HG02610 (cell line): ENCODE results near the gene SESN1.

Source experiments
- ATAC-seq: cut with Tn5 transposase; IDR thresholded peaks from one replicate; pipeline ENCODE4 v1.9.1; 2021; ENCODE audit warnings: mild to moderate bottlenecking, moderate library complexity; ENCODE audit not compliant: unreplicated experiment

The SESN1 gene

DNA sequence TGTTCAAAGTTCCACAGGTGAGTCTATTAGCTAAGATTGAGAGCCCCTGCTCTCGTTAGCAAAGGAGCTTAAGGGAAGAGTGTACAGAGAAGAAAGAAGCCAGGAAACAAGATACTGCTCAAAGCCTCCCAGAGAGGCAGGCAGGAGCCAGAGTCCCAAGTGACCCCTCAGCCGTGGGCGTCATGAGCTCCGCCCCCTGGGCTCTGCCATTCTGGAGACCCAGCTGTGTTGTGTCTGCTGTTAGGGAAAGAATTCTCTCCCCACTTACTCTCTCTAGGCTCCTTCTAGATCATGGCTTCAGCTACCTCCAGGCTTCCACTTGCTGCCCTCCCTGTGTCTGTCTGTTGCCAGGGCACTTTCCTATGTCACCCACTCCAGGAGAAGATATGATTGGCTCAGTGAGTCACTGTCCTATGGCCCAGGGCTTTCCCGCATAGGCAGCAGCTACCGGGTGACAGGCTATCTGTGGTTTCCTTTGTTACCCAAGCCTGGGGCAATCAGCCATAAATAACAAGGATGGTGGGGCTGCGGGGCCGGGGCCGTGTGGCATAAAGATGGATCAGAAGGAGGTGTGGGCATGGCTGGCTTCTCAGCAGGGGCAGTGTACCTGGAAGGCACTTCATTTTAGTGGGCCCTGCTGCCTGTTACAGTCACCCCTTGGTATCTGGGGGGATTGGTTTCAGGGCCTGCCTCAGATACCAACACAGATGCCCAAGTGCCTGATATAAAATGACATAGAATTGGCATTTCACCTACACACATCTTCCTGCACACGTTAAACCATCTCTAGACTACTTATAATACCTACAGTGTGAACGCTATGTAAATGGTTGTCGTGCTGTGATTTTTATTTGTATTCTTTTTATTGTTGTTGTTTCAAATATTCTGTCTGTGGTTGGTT lies 127.5 kb downstream of the SESN1 start:
- no peak for ATAC-seq

DNA sequence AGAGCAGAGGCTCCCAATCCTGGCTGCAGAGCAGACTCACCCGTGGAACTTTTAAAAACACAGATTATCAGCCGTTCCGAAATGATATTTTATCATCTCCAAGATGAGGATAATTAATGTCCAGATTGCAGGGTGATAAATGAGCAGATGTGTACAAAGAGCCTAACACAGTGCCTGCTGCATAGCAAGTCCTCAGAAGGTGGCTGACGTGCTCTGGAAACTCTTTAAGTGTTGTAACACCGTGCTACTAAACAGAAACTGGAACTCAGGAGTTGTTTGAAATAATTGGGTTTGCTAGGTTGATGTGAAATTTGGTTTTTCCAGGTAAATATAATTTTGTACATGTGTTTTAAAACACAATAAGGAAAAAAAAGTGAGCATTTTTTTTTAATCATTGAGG lies 128.4 kb downstream of the SESN1 start:
- no peak for ATAC-seq

DNA sequence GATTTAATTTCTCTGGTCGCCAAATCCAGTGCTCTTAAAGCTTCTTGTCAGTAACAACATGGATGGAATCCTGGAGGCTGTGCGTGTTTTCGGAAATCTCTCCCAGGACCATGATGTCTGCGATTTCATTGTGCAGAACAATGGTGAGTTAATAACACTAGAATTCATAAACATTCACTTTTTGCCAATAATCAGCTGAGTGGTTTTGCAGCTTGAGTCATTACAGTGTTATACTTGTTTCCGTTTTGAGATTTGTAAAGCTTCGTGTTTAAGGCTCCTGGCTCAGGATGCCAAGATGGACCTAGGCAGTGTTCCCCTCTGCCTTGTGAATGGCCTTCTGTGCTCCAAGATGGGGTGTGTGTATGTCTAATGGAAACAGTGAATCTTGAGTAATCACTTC lies 132.7 kb downstream of the SESN1 start:
- no peak for ATAC-seq

DNA sequence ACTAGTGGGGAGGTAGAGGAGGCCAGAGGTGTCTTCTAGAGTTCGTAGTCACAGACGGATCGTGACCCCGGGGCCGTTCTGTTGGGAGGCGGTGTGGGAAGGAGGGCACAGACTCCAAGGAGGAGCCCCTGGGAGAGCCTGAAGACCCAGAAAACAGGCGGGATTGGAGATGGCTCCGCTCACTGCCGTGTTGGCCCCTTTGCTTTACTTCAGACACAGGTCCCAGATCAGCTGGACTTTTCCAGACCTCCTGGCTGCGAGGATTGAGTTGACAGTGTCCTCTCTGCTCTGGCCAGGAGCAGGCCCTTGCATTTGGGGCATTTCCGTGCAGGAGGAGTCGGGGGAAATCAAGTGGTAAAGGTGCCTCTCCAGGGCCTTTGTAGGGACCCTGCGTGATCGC lies 133.6 kb downstream of the SESN1 start:
- ATAC-seq: no peak

DNA sequence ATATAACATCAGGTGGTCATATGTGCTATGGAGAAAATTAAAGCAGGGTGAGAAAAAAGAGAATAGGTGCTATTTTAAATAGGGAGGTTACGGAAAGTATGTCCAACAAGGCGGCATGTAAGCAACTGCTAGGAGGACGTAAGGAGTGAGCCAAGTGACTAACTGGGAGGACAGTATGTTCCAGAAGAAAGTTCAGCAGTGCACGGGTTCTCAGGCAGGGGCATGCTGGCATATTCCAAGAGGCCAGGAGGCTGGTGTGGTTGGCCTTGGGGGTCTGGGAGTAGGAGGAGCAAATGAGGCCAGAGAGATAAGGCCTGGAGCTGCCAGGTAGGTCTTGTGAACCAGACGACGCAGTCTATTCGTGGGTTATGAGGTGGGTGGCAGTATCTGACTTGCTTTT lies 134.0 kb downstream of the SESN1 start:
- ATAC-seq: no peak

DNA sequence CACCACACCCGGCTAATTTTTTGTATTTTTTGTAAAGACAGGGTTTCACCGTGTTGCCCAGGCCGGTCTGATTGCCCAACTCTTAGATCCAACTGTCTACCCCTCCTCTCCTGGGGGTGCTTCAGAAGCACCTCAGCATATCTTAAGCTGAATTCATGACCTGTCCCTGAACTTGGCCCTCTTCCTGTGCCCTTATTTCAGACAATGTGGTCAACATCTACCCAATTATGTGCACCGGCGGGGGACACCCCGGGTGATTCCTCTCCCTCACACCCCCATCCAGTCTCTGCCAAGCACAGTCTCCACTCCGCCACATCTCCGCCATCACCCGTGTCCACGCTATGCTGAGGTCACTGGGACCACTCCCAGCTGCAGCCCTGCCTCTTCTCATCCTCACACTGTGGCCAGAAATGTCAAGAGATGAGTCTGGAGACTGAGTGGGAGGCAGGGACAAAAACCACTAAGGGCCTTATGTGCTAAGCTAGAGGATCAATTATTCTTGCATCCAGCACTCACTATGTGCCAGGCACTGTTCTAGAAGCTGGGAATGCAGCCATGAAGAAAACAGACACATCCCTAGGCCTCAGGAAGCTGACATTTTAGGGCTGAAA lies 134.6 kb downstream of the SESN1 start:
- no peak for ATAC-seq

DNA sequence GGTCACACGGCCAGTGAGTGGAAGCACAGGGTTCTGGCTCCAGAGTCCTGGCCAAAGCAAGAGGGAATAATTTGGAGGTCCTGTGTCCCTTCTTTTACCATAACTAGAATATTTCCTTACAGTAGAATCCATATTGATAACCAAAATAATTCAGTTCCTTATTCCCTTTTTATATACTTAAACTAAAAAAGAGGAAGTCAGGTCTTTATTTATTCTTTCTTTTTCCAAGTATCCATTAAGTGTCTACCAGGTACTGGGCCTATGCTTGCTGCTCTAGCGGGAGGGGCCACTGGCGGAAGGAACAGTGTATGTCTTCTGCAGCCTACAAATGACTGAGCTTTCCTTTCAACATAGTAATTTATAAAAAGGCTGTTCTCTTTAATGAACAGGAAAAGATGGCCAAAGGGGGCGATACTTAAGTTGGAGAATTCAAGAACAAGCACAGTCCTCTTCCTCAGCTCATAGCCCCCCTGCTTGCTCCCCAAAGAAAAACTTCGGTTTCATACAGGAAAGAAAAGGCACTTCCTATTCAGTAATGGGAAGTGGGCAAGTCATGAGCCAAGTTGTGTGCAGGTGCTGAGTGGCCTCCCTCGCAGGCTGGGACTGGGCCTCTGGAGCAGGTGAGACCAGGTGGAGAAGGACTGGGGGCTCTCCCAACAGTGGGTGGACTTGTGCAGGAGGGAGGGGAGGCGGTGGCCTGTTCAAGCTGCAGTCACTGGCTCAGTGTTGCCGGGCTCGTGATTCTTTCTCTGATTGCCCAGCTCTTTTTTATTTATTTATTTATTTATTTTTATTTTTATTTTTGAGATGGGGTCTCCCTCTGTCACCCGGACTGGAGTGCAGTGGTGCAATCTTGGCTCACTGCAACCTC lies 135.5 kb downstream of the SESN1 start:
- ATAC-seq: no peak

DNA sequence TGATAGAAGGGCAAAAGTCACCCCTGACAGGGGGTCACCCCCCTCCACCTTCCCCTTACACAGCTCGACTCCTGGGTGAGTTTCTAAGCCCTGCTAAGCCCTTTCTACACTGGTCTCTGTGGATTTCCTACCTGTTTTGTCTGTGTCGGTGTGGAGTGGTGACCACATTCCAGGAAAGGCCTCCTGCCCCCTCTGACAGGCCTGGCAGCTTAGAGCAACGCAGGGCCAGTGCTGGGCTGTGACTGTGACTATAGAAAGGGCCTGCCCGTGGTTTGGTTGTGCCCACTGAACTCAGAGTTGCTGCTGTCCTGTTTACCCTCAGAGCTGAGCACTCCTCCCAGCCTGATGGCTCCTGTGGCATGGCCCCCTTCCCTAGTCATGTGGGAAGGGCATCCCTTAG lies 137.4 kb downstream of the SESN1 start:
- ATAC-seq: no peak

DNA sequence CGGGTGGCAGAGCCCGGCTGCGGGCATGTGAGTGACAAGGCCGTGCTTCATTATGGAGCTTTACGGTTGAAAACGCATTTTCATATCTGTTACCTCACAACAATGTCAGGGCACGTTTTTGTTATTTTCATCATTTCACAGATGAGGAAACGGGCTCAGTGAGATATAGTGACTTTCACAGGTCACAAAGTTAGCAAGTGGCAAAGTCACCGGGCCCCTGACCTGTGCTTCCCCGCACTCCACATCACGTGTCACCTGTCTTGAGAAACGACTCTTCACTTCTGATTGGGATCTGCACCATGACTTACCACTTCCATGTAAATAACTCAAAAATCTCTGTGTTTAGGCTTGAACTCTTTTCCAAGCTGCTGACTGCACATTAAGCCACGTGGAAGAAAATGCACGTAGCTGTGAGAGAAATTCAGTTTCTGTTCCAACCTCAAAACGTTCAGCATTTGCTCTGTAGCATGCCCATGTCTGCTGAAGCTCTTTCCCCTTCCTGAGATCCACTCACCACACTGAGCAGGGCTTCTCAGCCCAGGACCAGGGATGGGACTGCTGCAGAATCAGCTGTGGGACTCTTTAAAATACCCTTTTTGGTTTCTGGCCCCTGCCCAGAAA lies 139.2 kb downstream of the SESN1 start:
- ATAC-seq: no peak

DNA sequence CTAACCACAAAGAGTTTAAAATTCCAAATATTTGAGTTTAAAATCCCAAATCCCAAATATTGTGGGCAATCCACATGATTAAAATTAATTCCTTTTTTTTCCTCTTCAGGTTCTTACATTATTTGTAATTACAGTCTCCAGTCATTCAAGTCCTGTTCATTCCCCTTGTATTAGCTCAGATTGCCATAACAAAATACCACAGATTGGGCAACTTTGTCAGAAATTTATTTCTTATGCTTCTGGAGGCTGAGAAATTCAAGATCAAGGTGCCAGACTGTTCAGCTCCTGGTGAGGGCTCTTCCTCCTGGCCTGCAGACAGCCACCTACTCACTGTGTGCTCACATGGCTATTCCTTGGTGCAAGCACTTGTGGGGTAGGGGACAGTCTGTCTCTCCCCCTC lies 141.0 kb downstream of the SESN1 start:
- ATAC-seq: no peak

DNA sequence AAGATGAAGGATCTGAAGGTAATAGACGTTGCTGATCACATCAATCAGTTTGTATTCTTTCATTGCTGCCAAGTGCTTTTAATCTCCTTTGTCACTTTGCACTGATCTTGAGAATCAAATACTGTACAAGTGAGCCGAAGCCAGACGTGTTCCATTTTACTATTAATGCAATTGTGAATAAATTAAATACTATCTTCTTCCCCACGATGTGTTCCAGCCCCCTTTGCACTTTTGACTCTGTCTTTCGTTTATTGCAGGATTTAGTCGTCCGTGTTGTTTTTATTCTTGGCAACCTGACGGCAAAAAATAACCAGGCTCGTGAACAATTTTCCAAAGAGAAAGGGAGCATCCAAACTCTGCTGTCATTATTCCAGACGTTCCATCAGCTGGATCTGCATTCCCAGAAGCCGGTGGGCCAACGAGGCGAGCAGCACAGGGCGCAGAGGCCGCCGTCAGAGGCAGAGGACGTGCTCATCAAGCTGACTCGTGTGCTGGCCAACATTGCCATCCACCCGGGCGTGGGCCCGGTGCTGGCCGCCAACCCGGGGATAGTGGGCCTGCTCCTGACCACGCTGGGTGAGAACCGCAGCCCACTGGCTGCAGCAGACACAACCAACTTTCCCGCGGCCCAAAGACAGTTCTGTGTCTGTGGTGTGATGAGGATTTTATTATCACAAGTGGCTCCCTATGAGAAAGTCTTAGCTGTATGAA lies 141.7 kb downstream of the SESN1 start:
- no peak for ATAC-seq

DNA sequence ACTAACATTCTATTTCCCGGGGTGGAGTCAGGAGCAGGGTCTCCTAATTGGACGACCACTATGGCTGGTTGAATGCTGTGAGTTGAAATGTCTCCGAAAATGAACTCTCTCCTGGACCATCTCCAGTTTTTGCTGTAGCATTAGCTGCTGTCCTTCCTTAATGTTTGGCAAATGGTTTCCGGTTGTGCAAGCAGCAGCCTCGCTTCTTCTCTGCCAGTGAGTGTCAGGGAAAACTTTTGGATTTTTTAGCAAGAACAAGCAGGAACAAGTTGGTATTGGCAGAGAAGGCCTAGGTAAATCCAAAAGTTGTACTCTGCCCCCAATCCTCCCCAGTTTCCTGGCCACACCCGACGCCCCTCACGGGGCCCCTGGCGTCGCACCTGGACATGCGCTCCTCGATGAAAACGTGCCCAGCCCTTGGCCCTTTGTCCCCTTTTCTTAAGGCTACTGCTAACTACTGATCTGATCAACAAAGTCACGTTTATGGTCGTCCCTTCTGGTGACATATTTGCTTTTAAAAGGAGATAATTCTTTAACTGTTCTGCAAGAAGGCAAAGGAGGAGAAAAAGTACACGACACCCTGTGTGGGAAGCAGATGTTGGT lies 143.2 kb downstream of the SESN1 start:
- ATAC-seq: no peak

DNA sequence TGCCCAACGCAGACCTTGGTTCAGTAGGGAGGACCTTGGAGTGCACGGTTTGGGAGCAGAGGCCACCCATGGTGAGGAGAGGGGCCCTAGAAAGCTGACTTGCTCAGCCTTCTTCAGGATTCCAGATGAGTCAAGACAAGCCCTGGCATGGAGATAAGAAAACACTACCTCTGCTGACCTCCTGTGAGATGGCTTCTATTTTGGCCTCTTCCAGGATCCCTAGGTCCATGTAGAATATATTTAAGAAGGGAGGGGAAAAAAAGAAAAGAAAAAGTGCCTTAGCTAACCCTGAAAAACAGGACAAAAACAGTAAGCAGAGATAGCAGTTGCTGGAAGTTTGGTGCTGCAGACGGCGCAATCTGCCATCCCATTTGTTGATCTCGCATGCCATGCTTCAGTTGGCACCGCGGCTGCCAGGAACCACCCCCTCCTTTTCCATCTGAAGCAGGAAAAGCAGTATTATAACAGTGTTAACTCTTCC lies 146.4 kb downstream of the SESN1 start:
- ATAC-seq: no peak

DNA sequence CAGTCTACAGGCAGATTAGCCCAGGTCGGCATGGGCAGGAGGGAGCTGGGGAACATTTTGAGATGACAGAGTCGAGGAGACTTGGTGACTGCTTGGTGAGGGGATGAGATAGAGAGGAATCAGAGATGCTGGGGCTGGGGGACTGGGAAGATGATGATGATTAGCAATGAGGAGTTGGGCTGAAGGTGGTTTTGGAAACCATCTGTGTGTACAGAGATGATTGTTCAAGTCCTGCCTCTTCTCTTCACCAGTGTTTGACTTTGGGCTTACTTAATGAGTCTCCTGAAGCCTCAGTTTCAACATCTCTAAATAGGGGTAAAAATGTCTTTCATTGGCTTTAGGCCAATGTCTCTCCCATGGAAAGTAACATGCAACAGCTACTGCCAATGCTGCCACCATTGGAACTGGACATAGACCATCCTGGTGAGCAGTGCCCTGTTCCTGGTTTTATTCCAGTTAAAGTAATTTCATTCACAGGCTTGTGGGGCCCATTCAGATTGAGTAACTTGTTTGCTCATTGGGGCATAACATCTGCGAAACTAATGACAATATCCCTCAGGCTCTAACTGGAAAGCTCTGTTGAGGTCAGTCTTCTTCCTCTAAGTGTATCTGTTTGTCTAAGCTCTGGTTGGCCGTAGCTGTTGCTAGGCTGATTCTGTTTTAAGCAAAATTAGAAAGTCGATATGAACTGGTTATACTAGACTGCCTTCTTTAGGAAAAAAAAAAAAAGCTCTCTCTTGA lies 147.4 kb downstream of the SESN1 start:
- ATAC-seq: no peak

DNA sequence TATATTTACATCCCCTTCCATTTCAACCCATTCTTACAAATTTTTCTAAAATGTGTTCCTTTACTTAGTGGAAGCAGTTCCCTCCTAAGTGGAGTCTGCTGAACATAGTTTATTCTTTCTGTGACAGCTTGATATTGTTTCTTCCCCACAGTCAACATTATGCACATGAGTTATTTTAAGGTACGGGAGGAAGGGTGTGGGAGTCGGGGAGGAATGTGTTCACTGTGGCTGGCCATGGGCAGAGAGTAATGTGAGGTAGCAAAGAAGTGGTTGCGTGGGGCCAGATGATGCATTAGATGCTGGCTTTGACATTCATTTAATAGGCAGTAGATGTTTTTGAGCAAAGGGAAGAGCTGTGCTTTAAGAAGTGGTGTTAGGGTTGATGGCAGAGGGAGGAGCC lies 148.0 kb downstream of the SESN1 start:
- no peak for ATAC-seq

DNA sequence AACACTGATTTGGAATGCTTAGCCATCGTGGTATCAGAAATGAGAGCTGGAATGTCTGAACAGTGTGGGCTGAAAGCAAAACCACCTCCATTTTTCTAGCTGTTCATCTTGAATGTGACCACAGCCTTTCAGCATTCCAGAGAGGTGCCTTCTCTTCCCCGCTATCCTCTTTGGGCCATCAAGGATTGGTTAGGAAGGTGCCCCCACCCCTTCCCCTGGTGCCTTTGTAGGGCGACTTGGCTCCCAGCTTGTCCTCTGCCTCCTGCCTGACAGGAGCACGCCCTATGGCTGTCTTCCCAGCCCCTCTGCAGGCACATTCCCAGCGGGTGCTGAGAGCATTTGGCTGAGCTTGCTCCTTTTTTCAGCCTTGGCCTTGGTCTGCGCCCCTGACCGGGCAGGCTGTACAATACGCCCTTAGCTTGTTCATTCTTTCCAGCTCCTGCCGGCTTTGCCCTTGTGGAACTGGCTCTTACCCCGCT lies 148.9 kb downstream of the SESN1 start:
- no peak for ATAC-seq

DNA sequence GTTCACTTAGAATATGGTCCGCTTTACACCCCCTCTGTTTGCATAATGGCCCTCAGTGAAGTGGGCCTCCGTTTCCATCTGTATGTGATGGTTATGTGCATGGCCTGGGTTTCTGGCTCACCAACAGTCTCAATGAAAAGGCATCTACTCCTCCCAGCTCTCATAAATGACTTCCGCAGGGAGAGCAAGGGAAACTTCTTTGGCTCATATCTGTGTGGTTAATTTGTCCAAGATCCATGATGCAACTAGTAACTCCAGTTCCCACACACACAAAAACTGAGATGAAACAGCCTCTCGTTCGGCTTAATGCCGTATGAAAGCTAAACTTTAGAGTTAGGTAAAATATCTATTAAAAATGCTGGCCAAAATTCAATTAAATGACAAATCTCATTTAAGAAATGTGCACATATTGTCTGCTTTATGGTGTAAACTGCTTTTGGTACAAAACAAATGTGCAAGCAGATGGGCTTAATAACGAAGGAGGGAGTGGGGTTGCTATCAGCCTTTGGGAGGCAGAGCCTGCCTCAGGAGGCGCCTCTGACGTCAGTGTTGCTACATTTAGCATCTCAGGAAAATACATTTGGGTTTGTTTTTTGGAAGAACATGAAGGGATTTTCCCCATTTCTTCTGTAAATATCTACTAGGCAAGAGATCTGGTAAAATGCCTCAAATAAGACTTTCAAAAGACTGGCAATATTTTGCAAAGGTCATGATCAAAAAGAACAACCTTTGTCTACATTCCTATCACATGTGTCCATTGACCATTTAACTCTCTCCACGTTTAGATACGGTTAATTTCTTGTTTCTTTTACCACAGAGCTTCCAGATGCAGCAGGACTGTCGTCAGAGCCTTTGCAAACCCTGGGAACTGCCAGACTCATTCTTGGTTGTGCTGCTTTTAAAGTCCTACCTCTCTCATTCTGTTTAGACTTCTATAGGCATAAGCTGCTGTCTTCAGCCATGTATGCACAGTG lies 149.7 kb downstream of the SESN1 start:
- ATAC-seq: no peak

DNA sequence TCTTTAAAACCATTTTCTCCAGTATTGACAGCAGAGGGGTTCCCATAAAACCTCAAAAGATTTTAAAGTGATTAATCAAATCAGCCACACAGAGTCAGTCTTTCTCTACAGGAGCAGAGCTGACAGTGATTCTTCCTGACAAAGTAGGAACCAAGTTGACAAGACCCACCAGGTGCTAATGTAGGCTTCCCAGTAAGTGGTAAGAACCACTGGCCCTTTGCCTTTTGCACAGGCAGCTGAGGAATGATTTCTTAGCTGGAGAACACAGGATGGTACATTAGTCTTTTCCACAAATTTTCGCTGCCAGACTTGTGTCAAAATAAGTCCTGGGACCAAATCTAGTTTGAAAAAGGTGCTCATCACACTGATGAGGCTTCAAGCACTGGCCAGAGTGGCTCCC lies 150.6 kb downstream of the SESN1 start:
- no peak for ATAC-seq
